ENCODE results near the gene TLL2.

DNA sequence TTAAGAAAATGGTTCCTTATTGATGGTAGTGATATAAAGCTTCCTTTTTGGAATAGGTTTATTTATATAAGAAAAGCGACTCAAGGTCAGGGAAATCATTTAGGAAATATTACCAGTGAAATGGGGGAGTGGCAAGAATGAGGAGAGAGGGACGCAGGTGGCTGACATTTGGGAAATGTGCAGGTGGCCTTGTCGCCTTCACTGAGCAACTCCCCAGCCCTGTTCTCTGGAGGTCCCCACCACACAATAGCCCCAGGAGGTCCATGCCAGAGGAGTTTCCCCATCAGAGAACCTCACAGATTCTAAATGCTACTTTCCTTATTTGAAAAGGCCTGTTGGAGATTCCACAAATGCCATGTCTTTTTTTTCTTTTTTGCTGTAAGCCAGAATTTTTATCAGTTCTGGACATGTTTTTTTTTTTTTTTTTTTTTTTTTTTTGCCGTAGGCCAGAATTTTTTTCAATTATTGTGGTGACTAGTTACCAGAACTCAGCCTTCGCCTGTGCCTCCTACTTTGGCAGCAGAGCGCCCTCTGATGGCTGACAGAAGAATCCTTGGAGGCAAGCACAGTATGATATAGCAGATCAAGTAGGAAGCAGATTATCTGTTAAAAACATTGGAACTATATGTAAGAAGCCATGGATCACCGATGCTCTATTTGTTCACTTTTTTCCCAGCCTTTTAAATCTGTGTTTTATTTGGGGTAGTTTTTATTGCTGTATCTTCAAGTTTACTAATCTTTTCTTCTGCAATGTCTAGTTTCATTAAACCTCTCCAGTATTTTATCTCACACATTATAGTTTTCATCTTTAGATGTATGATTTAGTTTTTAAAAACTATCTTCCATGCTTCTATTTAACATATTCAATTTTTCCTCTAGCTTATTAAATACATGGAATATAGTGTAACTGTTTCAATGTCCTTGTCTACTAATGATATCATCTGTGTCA, 173.5 kb downstream of the TLL2 start:
- TF ChIP-seq, protein P1, sequence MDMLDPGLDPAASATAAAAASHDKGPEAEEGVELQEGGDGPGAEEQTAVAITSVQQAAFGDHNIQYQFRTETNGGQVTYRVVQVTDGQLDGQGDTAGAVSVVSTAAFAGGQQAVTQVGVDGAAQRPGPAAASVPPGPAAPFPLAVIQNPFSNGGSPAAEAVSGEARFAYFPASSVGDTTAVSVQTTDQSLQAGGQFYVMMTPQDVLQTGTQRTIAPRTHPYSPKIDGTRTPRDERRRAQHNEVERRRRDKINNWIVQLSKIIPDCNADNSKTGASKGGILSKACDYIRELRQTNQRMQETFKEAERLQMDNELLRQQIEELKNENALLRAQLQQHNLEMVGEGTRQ (IDR thresholded peaks at IDR 0.05; ENCODE audit: low read depth, low read length): no peak
- TF ChIP-seq, protein P2, sequence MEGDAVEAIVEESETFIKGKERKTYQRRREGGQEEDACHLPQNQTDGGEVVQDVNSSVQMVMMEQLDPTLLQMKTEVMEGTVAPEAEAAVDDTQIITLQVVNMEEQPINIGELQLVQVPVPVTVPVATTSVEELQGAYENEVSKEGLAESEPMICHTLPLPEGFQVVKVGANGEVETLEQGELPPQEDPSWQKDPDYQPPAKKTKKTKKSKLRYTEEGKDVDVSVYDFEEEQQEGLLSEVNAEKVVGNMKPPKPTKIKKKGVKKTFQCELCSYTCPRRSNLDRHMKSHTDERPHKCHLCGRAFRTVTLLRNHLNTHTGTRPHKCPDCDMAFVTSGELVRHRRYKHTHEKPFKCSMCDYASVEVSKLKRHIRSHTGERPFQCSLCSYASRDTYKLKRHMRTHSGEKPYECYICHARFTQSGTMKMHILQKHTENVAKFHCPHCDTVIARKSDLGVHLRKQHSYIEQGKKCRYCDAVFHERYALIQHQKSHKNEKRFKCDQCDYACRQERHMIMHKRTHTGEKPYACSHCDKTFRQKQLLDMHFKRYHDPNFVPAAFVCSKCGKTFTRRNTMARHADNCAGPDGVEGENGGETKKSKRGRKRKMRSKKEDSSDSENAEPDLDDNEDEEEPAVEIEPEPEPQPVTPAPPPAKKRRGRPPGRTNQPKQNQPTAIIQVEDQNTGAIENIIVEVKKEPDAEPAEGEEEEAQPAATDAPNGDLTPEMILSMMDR (conservative IDR thresholded peaks at IDR 0.05; ENCODE audit: low read depth, low read length): peak; percentile 68
- TF ChIP-seq CEBPB (IDR thresholded peaks at IDR 0.05; ENCODE audit: low read depth, low read length): no peak
